ENCODE results near the gene IGSF3.

- TF ChIP-seq POLR2A (IDR thresholded peaks at IDR 0.05): no peak
- no peak for TF ChIP-seq CTCF (IDR thresholded peaks at IDR 0.05)
Observed at GRCh38 chr1:116667575-116668105, at the start of gene IGSF3.

Measured in testis (tissue), 2 donors.